GM19328 (cell line): Measurements from ENCODE around the gene SLC41A1.
"Not testable (repeated sequence)": the region's sequence is repeated elsewhere in the genome, so short reads cannot be mapped to it uniquely, and the experiment has no call there.

Experiments
- ATAC-seq: cut with Tn5 transposase; IDR thresholded peaks from one replicate; pipeline ENCODE4 v1.9.1; 2021; ENCODE audit warnings: mild to moderate bottlenecking, moderate library complexity; ENCODE audit not compliant: unreplicated experiment

The SLC41A1 gene

GRCh38 chr1:205823260-205823659 is 10.3 kb upstream of the SLC41A1 start:
- ATAC-seq = not testable (repeated sequence)

- no peak for ATAC-seq
Measured at GRCh38 chr1:205822397-205822796, 9.4 kb upstream of the SLC41A1 start.

- ATAC-seq = no peak
Measured at GRCh38 chr1:205817988-205818387, 5.0 kb upstream of the SLC41A1 start.

DNA sequence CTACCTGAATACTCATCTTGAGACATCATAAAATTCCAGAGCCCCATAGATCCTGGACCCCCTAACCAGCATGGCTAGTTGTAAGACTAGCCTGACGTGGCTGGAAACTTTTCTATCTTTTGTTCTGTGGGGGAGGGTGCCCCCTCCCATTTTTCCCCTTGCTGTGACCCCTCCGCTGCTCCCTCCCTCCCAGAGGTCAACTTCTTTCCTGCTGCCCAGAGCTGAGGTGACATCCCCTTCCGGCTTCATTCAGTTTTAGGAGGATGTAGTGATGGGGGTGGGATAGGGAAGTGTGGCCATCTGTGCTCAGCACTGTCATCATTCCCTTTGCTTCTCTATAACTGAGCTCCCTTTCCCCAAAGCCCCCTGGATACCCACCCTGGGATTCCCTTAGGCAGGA is 4.4 kb upstream of the SLC41A1 start:
- ATAC-seq = no peak

GRCh38 chr1:205813755-205814058 is 709 bp upstream of the SLC41A1 start:
- ATAC-seq = no peak

DNA sequence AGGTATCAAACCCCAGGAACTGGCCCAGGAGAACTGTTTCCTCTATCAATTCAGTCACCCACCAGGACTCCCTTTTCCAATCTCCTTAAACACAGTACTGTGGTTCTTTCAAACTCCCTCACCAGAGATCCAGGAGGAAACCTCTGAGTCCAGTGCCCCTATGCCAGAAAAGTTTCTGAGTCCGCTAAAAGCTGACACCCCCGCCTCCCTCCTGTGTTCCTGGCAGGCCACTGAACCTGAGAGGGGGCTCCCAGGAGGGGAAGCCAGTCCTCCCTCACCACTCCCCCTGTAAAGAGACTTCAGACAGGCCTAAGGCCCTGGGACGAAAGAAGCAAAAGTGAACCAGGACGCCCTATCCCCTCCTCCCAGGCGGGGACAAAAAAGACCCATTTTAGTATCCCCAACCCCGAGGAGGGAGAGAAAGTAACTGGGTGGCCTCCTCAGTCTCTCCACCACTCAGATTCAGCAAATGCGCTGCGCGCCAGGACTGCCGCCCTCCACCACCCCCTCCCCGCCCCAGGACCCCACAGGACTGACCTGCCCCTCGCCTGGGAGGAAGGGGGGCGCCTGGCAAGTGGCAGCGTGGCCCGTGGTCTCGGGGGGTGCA is 624 bp downstream of the SLC41A1 start:
- no peak for ATAC-seq

DNA sequence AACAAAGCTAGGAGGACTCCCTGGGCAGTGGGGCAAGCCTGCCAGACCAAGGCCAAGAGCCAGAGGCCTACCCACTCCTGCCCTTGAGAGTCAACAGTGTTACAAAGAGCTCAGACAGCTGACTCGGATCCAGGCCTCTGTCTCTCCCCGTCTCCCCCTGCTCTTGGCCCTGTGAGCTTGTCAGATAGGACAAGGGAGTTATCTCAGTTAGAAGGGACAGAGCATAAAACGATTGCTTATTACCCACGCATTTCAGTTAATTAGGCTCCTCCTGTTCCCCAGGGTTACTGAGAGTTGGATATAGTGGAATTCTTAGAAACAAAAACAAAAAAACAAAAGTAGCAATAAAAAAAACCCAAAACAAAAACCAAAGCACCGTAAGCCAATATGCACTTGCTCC is 1.3 kb downstream of the SLC41A1 start:
- ATAC-seq = no peak

- no peak for ATAC-seq
Measured at GRCh38 chr1:205810448-205811157, 2.4 kb downstream of the SLC41A1 start.

GRCh38 chr1:205809942-205810345 is 3.1 kb downstream of the SLC41A1 start:
- ATAC-seq = no peak

GRCh38 chr1:205809469-205809868 is 3.5 kb downstream of the SLC41A1 start:
- no peak for ATAC-seq

DNA sequence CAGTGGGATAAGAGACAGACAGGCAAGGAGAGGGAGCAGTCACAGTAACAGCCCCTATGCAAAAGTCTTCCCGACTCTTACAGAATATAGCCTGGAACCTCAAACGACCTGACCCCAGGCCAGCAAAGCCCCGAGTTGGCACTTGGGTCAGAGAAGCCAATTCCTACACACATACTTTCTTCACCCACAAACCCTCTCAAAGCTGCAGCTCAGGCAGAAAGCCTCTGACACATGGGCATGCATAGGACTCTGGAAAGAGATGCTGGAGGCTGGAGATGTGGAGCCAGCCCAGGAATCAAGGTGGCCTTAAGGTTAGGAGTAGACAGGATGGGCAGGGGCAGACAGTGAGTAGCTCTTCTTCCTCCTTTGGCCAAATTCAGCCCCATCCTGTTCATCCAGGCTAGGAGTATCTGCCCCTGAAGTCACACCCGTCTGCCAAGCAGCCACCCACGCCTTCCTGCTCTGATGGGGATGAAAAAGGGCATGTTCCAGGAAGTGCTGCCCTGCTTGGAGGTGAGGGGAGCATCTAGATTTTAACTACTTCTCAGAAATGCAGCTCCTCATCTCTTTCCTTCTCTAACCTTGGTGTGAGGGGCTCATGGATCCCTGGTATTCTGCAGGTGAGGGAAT is 7.8 kb downstream of the SLC41A1 start:
- no peak for ATAC-seq

DNA sequence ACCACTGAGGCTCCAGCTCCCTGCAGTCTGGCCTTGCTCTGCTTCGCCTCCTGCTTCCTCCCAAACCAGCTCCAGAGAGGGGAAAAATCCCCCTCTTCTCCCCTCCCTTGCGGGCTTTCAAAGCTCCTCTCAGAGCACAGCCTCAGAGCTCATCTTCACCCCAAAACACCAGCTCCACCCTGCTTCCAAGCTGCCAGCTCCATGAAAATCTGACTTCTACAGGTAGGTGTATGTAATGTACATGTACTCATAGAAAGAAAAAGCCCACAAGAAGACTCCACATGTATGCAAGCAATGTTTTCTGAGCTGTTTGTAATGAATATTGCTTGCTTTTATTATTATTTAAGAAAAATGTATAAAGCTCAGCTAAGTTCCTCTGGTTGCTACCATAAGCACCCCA is 8.4 kb downstream of the SLC41A1 start:
- no peak for ATAC-seq

GRCh38 chr1:205803986-205804385 is 9.0 kb downstream of the SLC41A1 start:
- ATAC-seq = no peak

DNA sequence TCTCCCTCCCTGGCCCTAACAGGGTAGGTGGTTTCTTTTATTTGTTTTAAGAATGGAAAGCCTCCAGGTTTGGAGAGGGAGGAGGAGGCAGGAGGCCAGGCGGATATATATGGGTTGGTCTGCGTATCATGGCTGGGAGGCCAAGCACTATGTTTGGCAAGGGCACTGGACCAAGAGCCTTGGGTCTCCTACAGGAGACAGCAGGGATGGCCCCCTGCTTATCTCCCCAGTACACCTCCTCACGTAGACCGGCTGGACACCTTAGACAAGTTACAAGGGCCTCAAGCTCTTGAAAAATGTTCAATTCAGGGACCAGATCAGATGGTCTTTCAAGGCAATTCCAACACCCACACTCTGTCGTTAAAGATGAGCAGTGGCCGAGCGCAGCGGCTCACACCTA is 10.9 kb downstream of the SLC41A1 start:
- ATAC-seq = no peak

DNA sequence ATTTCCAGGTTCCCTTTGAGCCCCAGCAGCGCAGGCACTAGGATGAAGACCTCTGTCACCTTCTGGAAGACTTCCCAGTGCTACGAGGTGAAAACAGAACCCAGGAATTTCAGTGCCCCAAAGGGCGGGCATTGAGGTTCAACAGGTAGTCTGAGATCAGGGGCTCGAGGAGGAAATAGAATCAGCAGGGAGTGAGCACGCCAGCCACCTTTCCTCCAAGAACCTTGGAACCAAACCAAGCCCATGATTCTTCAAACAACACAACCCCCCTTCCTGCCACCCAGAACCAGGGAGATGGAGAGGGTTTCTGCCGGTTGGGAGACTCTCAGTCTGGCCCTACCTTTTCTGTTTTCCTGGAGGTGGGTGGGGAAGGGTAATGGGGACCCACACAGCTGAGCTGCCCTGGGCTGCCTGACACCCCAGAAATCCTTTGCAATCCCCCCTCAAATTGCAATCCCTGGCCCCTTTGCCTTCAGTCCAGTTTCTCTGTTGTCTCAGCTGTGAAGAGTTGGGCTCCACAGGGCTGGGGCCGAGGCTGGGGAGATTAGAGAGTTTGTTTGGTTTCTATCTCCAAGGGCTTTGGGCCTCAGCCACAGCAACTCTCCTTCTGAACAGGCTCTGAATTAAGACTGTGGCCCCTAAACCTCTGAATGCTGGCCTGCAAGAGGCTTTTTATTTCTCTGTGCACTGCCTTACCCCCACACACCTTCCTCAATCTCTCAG is 11.9 kb downstream of the SLC41A1 start:
- no peak for ATAC-seq

DNA sequence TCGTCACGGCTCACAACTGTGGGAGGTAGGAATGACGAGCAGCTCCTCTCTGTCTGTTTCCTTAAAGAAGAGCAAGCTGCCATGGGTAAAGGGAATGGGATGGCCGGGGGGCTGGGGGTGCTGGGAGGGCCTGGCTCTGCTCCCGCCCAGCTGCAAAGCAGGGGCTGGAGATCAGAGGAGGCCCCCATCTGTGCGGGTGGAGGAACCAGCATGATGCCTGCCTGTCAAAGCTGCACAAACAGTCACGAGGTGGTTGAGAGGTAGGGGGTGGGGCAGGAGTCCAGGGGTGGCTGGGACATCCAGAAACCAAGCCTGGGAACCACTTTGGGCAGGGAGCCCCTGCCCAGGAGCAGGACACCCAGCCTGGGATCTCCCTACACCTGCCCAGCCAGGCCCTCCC is 12.6 kb downstream of the SLC41A1 start:
- ATAC-seq = no peak

DNA sequence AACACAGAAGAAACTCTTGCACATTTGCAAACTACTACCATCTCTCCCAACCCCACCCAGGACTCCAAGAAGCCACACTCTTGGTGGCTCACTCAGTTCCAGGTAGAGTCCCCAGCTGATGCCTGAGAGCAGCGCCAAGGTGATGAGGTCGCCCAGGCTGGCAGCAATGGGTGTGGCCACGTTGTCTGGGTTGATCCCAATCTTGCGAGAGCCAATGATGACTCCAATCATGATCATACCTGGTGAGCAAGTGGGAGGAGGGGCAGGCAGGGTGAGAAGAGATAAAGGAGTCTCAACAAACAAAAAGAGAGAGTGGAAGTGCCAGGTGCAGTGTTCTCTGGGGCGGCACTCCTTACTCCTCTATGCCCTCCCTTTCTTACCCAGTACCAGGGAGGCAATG is 14.4 kb downstream of the SLC41A1 start:
- ATAC-seq = no peak

DNA sequence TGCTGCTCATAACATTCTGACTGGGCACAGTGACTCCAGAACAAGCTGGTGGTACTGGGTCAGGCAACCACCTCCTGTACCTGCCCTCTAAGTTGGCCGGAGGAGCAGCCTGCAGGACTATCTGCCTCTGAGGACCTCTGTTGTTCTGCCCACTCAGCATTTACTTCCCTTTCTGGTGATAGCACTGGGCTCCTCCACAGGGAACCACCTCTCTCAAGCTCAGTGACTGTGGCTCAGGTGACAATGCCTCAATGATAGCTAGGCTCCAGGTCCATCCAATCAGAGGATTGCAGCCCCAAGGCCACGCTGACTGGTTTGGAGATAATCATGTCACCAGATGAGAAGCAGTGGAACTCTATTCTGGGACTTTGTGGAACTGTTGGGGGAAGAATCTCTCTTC is 15.8 kb downstream of the SLC41A1 start:
- no peak for ATAC-seq

DNA sequence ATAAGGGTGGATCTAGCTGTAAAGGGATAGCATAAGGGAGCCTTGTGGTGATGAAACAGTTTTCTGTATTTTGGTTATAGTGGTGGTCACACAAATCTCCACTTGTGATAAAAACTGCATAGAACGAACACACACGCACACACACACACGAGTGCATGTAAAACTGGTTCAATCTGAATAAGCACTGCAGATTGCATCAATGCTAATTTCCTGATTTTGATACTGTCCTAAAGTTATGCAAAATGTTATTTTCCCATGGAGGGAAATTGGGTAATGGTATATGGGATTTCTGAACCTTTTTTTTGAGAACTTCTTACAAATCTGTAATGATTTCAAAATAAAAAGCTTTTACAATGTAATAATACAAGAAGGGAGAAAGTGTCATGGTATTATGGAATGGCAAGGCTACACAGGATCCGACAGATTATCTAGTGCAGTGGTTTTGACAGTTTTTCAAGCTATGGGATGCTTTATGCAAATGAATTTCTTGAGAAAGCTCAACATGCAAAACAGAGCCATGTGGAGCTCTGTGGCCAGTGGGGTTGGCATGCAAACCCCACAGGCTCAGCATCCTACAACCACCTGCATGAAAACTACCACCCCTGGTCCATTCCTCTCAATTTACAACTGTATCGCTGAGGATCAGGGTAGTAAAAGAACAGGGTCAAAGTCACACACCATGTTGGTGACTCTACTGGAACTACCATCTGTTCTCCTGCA is 18.8 kb downstream of the SLC41A1 start:
- no peak for ATAC-seq

GRCh38 chr1:205792961-205793673 is 19.9 kb downstream of the SLC41A1 start:
- no peak for ATAC-seq

GRCh38 chr1:205792481-205792881 is 20.5 kb downstream of the SLC41A1 start:
- no peak for ATAC-seq
